HG02943 (cell line): Measurements from ENCODE around the gene LYPLAL1.
A peak's percentile ranks its signal among the peaks of the same experiment; 100 is the strongest.

Experiments
- ATAC-seq: cut with Tn5 transposase; IDR thresholded peaks from one replicate; pipeline ENCODE4 v1.9.1; 2021; ENCODE audit warnings: mild to moderate bottlenecking, low read depth, moderate library complexity; ENCODE audit not compliant: unreplicated experiment

LYPLAL1 gene

GRCh38 chr1:219173758-219174459 is at the start of gene LYPLAL1:
LYPLAL1 (plus strand) TSS chr1:219173878; CDS start chr1:219173891, 13 bp downstream.
- peak; percentile 77 for ATAC-seq

- ATAC-seq: no peak
Observed at GRCh38 chr1:219124163-219124562, 49.5 kb upstream of the LYPLAL1 start.

GRCh38 chr1:219125342-219125741 is 48.3 kb upstream of the LYPLAL1 start:
- ATAC-seq: no peak

GRCh38 chr1:219126377-219126776 is 47.3 kb upstream of the LYPLAL1 start:
- no peak for ATAC-seq

- ATAC-seq: no peak
Observed at GRCh38 chr1:219128957-219129356, 44.7 kb upstream of the LYPLAL1 start.

GRCh38 chr1:219130366-219130935 is 43.2 kb upstream of the LYPLAL1 start:
- ATAC-seq: no peak

- no peak for ATAC-seq
Observed at GRCh38 chr1:219132939-219133338, 40.7 kb upstream of the LYPLAL1 start.

- peak; percentile 72 for ATAC-seq
Observed at GRCh38 chr1:219138747-219139146, 34.9 kb upstream of the LYPLAL1 start.

- ATAC-seq: no peak
Observed at GRCh38 chr1:219140303-219140877, 33.3 kb upstream of the LYPLAL1 start.

- ATAC-seq: no peak
Observed at GRCh38 chr1:219143735-219144134, 29.9 kb upstream of the LYPLAL1 start.

- no peak for ATAC-seq
Observed at GRCh38 chr1:219144658-219145315, 28.9 kb upstream of the LYPLAL1 start.

GRCh38 chr1:219147571-219148019 is 26.1 kb upstream of the LYPLAL1 start:
- ATAC-seq: no peak

GRCh38 chr1:219149009-219149577 is 24.6 kb upstream of the LYPLAL1 start:
- ATAC-seq: no peak

- ATAC-seq: no peak
Observed at GRCh38 chr1:219149953-219150352, 23.7 kb upstream of the LYPLAL1 start.

- ATAC-seq: no peak
Observed at GRCh38 chr1:219150913-219151312, 22.8 kb upstream of the LYPLAL1 start.

- no peak for ATAC-seq
Observed at GRCh38 chr1:219151467-219151866, 22.2 kb upstream of the LYPLAL1 start.

- no peak for ATAC-seq
Observed at GRCh38 chr1:219152751-219153150, 20.9 kb upstream of the LYPLAL1 start.

GRCh38 chr1:219153723-219154122 is 20.0 kb upstream of the LYPLAL1 start:
- no peak for ATAC-seq

GRCh38 chr1:219155135-219155534 is 18.5 kb upstream of the LYPLAL1 start:
- no peak for ATAC-seq

- no peak for ATAC-seq
Observed at GRCh38 chr1:219159946-219160645, 13.6 kb upstream of the LYPLAL1 start.
